Measurements from ENCODE around the gene CPNE5.

The CPNE5 gene

GRCh38 chr6:36699348-36699747, 139.9 kb downstream of the CPNE5 start:
- peak overlapping the region; percentile 84 for H3K4me3 ChIP-seq (replicated peaks; ENCODE audit: insufficient read depth, low read length)
- no peak overlapping the region for H3K27ac ChIP-seq (replicated peaks)
- no peak for DNase-seq (ENCODE audit: low read depth in 1 of 2, low spot score in 1 of 2)
- H3K27me3 ChIP-seq (ENCODE audit: insufficient read depth, poor library complexity, severe bottlenecking) = no peaks in the 10 kb centered on the region
- TF ChIP-seq, protein P1, sequence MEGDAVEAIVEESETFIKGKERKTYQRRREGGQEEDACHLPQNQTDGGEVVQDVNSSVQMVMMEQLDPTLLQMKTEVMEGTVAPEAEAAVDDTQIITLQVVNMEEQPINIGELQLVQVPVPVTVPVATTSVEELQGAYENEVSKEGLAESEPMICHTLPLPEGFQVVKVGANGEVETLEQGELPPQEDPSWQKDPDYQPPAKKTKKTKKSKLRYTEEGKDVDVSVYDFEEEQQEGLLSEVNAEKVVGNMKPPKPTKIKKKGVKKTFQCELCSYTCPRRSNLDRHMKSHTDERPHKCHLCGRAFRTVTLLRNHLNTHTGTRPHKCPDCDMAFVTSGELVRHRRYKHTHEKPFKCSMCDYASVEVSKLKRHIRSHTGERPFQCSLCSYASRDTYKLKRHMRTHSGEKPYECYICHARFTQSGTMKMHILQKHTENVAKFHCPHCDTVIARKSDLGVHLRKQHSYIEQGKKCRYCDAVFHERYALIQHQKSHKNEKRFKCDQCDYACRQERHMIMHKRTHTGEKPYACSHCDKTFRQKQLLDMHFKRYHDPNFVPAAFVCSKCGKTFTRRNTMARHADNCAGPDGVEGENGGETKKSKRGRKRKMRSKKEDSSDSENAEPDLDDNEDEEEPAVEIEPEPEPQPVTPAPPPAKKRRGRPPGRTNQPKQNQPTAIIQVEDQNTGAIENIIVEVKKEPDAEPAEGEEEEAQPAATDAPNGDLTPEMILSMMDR (IDR thresholded peaks at IDR 0.05; ENCODE audit: insufficient read depth, low read length) = no peak
- no peak for TF ChIP-seq SPI1 (IDR thresholded peaks at IDR 0.05; ENCODE audit: borderline replicate concordance, low read depth)
- TF ChIP-seq REST (IDR thresholded peaks at IDR 0.05; ENCODE audit: insufficient replicate concordance, low read depth) = no peak
- no peak for TF ChIP-seq GABPA (IDR thresholded peaks at IDR 0.05; ENCODE audit: low read depth)
- no peak for TF ChIP-seq POLR2AphosphoS5 (IDR thresholded peaks at IDR 0.05; ENCODE audit: low read depth)

- TF ChIP-seq POLR2AphosphoS5 (IDR thresholded peaks at IDR 0.05; ENCODE audit: low read depth) = no peak
- no peak for TF ChIP-seq GABPA (IDR thresholded peaks at IDR 0.05; ENCODE audit: low read depth)
- TF ChIP-seq, protein P1 (IDR thresholded peaks at IDR 0.05; ENCODE audit: insufficient read depth, low read length) = no peak
- Histone ChIP-seq H3K27ac (replicated peaks) (peak overlapping the region; percentile 82; the same call in 1 of the 2 replicates), H3K27me3 (ENCODE audit: insufficient read depth, poor library complexity, severe bottlenecking) (no peaks in the 10 kb centered on the region), H3K4me3 (replicated peaks; ENCODE audit: insufficient read depth, low read length) (peak overlapping the region; percentile 84)
- DNase-seq (ENCODE audit: low read depth in 1 of 2, low spot score in 1 of 2) = no peak
Measured at GRCh38 chr6:36698871-36699271, 140.4 kb downstream of the CPNE5 start.

DNA sequence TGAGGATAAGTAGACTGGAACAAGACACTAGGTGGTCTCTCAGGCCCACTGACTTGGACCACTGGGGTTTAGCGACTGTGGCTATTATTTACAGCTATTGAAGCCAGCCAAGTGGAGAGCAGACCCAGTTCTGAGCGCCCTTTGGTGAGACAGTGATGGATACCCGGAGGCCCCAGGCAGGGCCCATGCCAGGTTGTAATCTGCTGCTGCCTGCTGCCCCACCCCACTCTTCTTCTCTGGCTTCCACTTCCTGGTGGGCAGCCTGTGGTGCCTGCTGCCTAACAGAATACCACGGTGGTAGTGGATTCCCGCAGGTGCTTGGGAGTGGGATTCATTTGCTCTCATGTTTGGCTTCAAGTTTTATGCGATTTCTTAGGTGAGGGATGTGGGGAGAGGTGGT, 141.0 kb downstream of the CPNE5 start:
- TF ChIP-seq, protein P1 (IDR thresholded peaks at IDR 0.05; ENCODE audit: insufficient read depth, low read length) = no peak
- TF ChIP-seq POLR2AphosphoS5 (IDR thresholded peaks at IDR 0.05; ENCODE audit: low read depth) (no peak), SPI1 (IDR thresholded peaks at IDR 0.05; ENCODE audit: borderline replicate concordance, low read depth) (no peak), REST (IDR thresholded peaks at IDR 0.05; ENCODE audit: insufficient replicate concordance, low read depth) (no peak), GABPA (IDR thresholded peaks at IDR 0.05; ENCODE audit: low read depth) (no peak)
- no peak for DNase-seq (ENCODE audit: low read depth in 1 of 2, low spot score in 1 of 2)
- H3K4me3 ChIP-seq (replicated peaks; ENCODE audit: insufficient read depth, low read length) = peak overlapping the region; percentile 84
- no peaks in the 10 kb centered on the region for H3K27me3 ChIP-seq (ENCODE audit: insufficient read depth, poor library complexity, severe bottlenecking)
- H3K27ac ChIP-seq (replicated peaks) = peak overlapping the region; percentile 82

GRCh38 chr6:36697481-36697903, 141.8 kb downstream of the CPNE5 start, which contains the start of gene RAB44:
TSS of gene RAB44 (plus strand) at chr6:36697826. CDS start at chr6:36704236, 6,410 bp downstream.
- Histone ChIP-seq H3K4me3 (replicated peaks; ENCODE audit: insufficient read depth, low read length) (peak within 1 kb of the TSS; percentile 84), H3K27me3 (ENCODE audit: insufficient read depth, poor library complexity, severe bottlenecking) (no peaks in the 10 kb centered on the region), H3K27ac (replicated peaks) (peak within 1 kb of the TSS; percentile 82)
- TF ChIP-seq, protein P1 (IDR thresholded peaks at IDR 0.05; ENCODE audit: insufficient read depth, low read length) = no peak
- TF ChIP-seq REST (IDR thresholded peaks at IDR 0.05; ENCODE audit: insufficient replicate concordance, low read depth) = peak; percentile 24
- TF ChIP-seq GABPA (IDR thresholded peaks at IDR 0.05; ENCODE audit: low read depth) = peak; percentile 36; the same call in 1 of the 2 replicates
- TF ChIP-seq POLR2AphosphoS5 (IDR thresholded peaks at IDR 0.05; ENCODE audit: low read depth) = peak; percentile 93
- peak; percentile 53; the same call in 1 of the 2 replicates for TF ChIP-seq SPI1 (IDR thresholded peaks at IDR 0.05; ENCODE audit: borderline replicate concordance, low read depth)
- DNase-seq (ENCODE audit: low read depth in 1 of 2, low spot score in 1 of 2) = peak; percentile 82 to 96
